NCI-H526 (cell line): ENCODE measurements around the gene AHR.
A peak's percentile ranks its signal among the peaks of the same experiment; 100 is the strongest.

ENCODE experiments used
- DNase-seq, 2 experiments: peaks; one replicate each; lab custom pipeline; 2025; lab: John Stamatoyannopoulos, UW

AHR gene

GRCh38 chr7:17298102-17298839 is at the start of gene AHR:
TSS of gene AHR (plus strand) at chr7:17298652. CDS start at chr7:17299265, 613 bp downstream.
- peak; percentile 56 to 85 for DNase-seq

GRCh38 chr7:17253885-17254284 is 44.6 kb upstream of the AHR start:
- no peak for DNase-seq

- DNase-seq, result no peak
These were observed 42.5 kb upstream of the AHR start for GRCh38 chr7:17255926-17256325.

- no peak for DNase-seq
These were observed 42.1 kb upstream of the AHR start for GRCh38 chr7:17256375-17256774.

- DNase-seq, result no peak
These were observed 31.9 kb upstream of the AHR start for GRCh38 chr7:17266565-17266964.

- DNase-seq, result no peak
These were observed 28.9 kb upstream of the AHR start for GRCh38 chr7:17269341-17270221.

GRCh38 chr7:17274551-17275245 is 23.8 kb upstream of the AHR start:
- DNase-seq, result no peak

- DNase-seq, result no peak
These were observed 22.4 kb upstream of the AHR start for GRCh38 chr7:17275749-17276671.

- no peak for DNase-seq
These were observed 19.4 kb upstream of the AHR start for GRCh38 chr7:17279061-17279460.

- DNase-seq, result no peak
These were observed 9.3 kb upstream of the AHR start for GRCh38 chr7:17289074-17289645.

GRCh38 chr7:17292843-17293242 is 5.6 kb upstream of the AHR start:
- no peak for DNase-seq

GRCh38 chr7:17293481-17293880 is 5.0 kb upstream of the AHR start:
- DNase-seq, result no peak

- DNase-seq, result no peak
These were observed 1.2 kb upstream of the AHR start for GRCh38 chr7:17297243-17297642.

- peak in 1 of 2 experiments; percentile 78 for DNase-seq
These were observed 509 bp downstream of the AHR start for GRCh38 chr7:17298840-17299482.

GRCh38 chr7:17299483-17299991 is 1.1 kb downstream of the AHR start:
- DNase-seq, result no peak

- no peak for DNase-seq
These were observed 1.6 kb downstream of the AHR start for GRCh38 chr7:17300012-17300411.

- DNase-seq, result no peak
These were observed 2.0 kb downstream of the AHR start for GRCh38 chr7:17300437-17300836.

- DNase-seq, result peak in 1 of 2 experiments; percentile 56
These were observed 3.3 kb downstream of the AHR start for GRCh38 chr7:17301471-17302456.

GRCh38 chr7:17302575-17303142 is 4.2 kb downstream of the AHR start:
- DNase-seq, result peak in 1 of 2 experiments; percentile 42
